ENCODE results near the gene PUS1.
"Not testable (repeated sequence)": the region's sequence is repeated elsewhere in the genome, so short reads cannot be mapped to it uniquely, and the experiment has no call there.

Gene PUS1

GRCh38 chr12:131938082-131938481, 9.0 kb downstream of the PUS1 start:
- DNase-seq (ENCODE audit: low spot score): no peak

- no peak for DNase-seq (ENCODE audit: low spot score)
Measured at GRCh38 chr12:131939007-131939406, 9.9 kb downstream of the PUS1 start.

- DNase-seq (ENCODE audit: low spot score): no peak
Measured at GRCh38 chr12:131940141-131940547, 11.1 kb downstream of the PUS1 start.

GRCh38 chr12:131941116-131941986, 12.3 kb downstream of the PUS1 start:
- DNase-seq (ENCODE audit: low spot score): no peak

GRCh38 chr12:131941987-131942341, 12.9 kb downstream of the PUS1 start:
- no peak for DNase-seq (ENCODE audit: low spot score)

- no peak for DNase-seq (ENCODE audit: low spot score)
Measured at GRCh38 chr12:131942671-131943070, 13.6 kb downstream of the PUS1 start.

- no peak for DNase-seq (ENCODE audit: low spot score)
Measured at GRCh38 chr12:131943389-131943788, 14.3 kb downstream of the PUS1 start.

GRCh38 chr12:131943876-131944275, 14.8 kb downstream of the PUS1 start:
- DNase-seq (ENCODE audit: low spot score): no peak

- DNase-seq (ENCODE audit: low spot score): no peak
Measured at GRCh38 chr12:131944601-131945251, 15.7 kb downstream of the PUS1 start.

- DNase-seq (ENCODE audit: low spot score): no peak
Measured at GRCh38 chr12:131946757-131947156, 17.7 kb downstream of the PUS1 start.

- no peak for DNase-seq (ENCODE audit: low spot score)
Measured at GRCh38 chr12:131947482-131948027, 18.5 kb downstream of the PUS1 start.

- no peak for DNase-seq (ENCODE audit: low spot score)
Measured at GRCh38 chr12:131948166-131948712, 19.2 kb downstream of the PUS1 start.

GRCh38 chr12:131948713-131949430, 19.8 kb downstream of the PUS1 start:
- not testable (repeated sequence) for DNase-seq (ENCODE audit: low spot score)

GRCh38 chr12:131949431-131950181, 20.5 kb downstream of the PUS1 start, which contains the start of gene EP400:
EP400 (plus strand) TSS chr12:131949942; CDS start chr12:131960620, 10,678 bp downstream.
- DNase-seq (ENCODE audit: low spot score): peak; percentile 79

- DNase-seq (ENCODE audit: low spot score): no peak
Measured at GRCh38 chr12:131950182-131950913, 21.3 kb downstream of the PUS1 start.

- DNase-seq (ENCODE audit: low spot score): not testable (repeated sequence)
Measured at GRCh38 chr12:131953810-131954209, 24.7 kb downstream of the PUS1 start.

GRCh38 chr12:131954460-131954859, 25.4 kb downstream of the PUS1 start:
- not testable (repeated sequence) for DNase-seq (ENCODE audit: low spot score)

GRCh38 chr12:131959116-131959515, 30.0 kb downstream of the PUS1 start:
- DNase-seq (ENCODE audit: low spot score): no peak

GRCh38 chr12:131959641-131960589, 30.8 kb downstream of the PUS1 start:
- no peak for DNase-seq (ENCODE audit: low spot score)
